Measurements from ENCODE around the gene ACTR1B.
"Not testable (repeated sequence)": the region's sequence is repeated elsewhere in the genome, so short reads cannot be mapped to it uniquely, and the experiment has no call there.

ACTR1B gene

GRCh38 chr2:97673182-97673914 is 9.5 kb upstream of the ACTR1B start:
- Mint-ChIP-seq H3K36me3 (peaks cover 2% of the 10 kb centered on the region in 2 donors), H3K27ac (peak overlapping the region; percentile 93), H3K9me3 (no peaks in the 10 kb centered on the region), H3K4me3 (peak overlapping the region; percentile 22 to 47), H3K4me1 (peaks cover 18 to 19% of the 10 kb centered on the region in 2 donors), H3K27me3 (no peaks in the 10 kb centered on the region)
- no peak for DNase-seq
- peak; percentile 48 to 49 for ATAC-seq (replicated peaks)

DNA sequence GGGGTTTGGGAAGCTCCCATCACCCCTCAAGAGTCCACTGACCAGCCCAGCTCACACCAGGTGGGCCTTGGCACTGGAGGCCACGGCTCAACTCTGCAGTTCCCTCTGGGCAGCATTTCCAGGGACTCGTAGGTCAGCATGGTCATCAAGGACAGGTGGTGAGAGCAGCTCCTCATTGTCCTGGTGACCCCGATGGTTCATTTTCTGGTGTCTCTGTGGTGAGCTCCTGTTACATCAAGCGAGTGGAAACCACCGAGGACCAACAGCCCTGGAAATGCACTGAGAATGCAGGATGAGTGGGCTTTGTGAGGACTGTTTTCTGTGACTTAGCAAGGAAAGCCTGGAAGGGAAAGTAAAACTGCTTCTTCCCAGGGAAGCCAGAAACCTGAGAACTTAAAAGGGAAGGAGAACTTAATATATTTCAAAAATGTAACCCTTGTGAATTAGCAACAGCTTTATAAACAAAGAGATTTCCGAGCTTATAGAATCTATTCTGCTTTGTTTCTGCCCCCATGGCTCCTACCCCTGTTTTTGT is 8.8 kb upstream of the ACTR1B start:
- not testable (repeated sequence) for ATAC-seq (replicated peaks); H3K9me3 Mint-ChIP-seq; H3K36me3 Mint-ChIP-seq; H3K27me3 Mint-ChIP-seq; DNase-seq; H3K4me3 Mint-ChIP-seq
- H3K4me1 Mint-ChIP-seq, result peaks cover 18 to 19% of the 10 kb centered on the region in 2 donors
- H3K27ac Mint-ChIP-seq, result peak overlapping the region; percentile 69

DNA sequence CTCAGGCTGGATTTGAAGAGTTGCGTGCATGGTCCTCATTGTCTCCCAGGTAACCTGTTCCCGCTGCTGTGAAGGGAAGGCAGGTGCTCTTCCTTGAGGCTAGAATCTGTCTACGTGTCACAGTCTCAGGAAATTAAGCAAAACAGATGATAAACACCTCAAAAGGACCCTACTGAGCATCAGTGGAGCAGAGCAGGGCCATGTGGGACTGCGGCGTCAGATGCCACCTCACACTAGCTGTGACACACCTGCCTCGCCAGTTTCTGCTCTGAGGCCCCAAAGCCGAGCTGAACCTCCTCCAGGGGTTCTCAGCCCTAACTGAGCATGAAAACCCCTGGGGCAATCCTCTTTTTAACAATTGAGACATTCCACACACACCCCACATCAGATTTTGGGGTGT is 7.7 kb upstream of the ACTR1B start:
- H3K27me3 Mint-ChIP-seq, result no peaks in the 10 kb centered on the region
- H3K4me1 Mint-ChIP-seq, result peaks cover 18 to 19% of the 10 kb centered on the region in 2 donors
- H3K36me3 Mint-ChIP-seq, result peaks cover 2 to 11% of the 10 kb centered on the region in 2 donors
- no peak overlapping the region for H3K4me3 Mint-ChIP-seq
- DNase-seq (no peak), ATAC-seq (replicated peaks) (no peak)
- H3K9me3 Mint-ChIP-seq, result no peaks in the 10 kb centered on the region
- H3K27ac Mint-ChIP-seq, result no peak overlapping the region

DNA sequence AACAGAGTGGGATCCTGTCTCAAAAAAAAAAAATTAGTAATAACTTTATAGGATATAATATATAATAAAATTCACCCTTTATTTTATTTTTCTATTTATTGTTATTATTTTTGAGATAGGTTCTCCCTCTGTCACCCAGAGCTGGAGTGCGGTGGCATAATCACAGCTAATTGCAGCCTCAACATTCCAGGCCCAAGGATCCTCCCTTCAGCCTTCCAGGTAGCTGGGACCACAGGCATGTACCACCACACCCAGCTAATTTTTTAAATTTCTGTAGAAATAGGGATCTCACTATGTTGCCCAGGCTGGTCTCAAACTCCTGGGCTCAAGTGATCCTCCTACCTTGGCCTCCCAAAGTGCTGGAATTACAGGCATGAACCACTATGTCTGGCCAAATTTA is 6.6 kb upstream of the ACTR1B start:
- H3K4me3 Mint-ChIP-seq, result no peak overlapping the region
- no peak for ATAC-seq (replicated peaks)
- no peak overlapping the region for H3K27ac Mint-ChIP-seq
- peaks cover 2 to 11% of the 10 kb centered on the region in 2 donors for H3K36me3 Mint-ChIP-seq
- DNase-seq, result no peak
- peaks cover 18 to 19% of the 10 kb centered on the region in 2 donors for H3K4me1 Mint-ChIP-seq
- H3K27me3 Mint-ChIP-seq, result no peaks in the 10 kb centered on the region
- no peaks in the 10 kb centered on the region for H3K9me3 Mint-ChIP-seq

GRCh38 chr2:97669448-97669847 is 5.6 kb upstream of the ACTR1B start, which contains the start of gene C2orf92:
Gene C2orf92 (plus strand): TSS chr2:97669713. CDS start chr2:97669789, 76 bp downstream.
- Mint-ChIP-seq H3K9me3 (no peaks in the 10 kb centered on the region), H3K27me3 (no peaks in the 10 kb centered on the region), H3K36me3 (peaks cover 2 to 11% of the 10 kb centered on the region in 2 donors), H3K4me3 (peak within 1 kb of the TSS in 1 of 2 donors; percentile 22), H3K4me1 (peaks cover 12 to 14% of the 10 kb centered on the region in 2 donors), H3K27ac (peak within 1 kb of the TSS; percentile 31)
- DNase-seq (no peak), ATAC-seq (replicated peaks) (no peak)

GRCh38 chr2:97664636-97664970 is 759 bp upstream of the ACTR1B start:
- Mint-ChIP-seq H3K27ac (peak overlapping the region; percentile 93), H3K27me3 (no peaks in the 10 kb centered on the region), H3K4me3 (peak overlapping the region; percentile 86 to 88), H3K4me1 (peaks cover 22 to 29% of the 10 kb centered on the region in 2 donors), H3K9me3 (no peaks in the 10 kb centered on the region), H3K36me3 (peaks cover 9 to 23% of the 10 kb centered on the region in 2 donors)
- DNase-seq (no peak), ATAC-seq (replicated peaks) (no peak)

DNA sequence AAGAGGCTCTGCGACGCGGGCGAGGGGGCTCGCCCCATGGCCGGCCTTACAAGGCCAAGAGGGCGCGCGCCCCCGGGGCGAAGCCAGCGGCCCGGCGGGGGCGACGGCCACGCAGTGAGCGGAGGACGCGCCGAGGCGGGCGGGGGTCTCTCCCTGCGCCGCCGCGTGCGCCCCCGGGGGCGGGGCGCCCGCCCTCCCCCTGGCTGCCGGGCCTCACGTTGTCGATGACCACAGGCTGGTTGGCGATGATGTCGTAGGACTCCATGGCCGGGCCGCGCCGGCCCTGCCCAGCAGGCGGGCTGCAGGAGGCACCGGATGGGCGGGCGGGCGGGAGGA is 250 bp downstream of the ACTR1B start:
- no peak for DNase-seq
- ATAC-seq (replicated peaks), result no peak
- Mint-ChIP-seq H3K9me3 (no peaks in the 10 kb centered on the region), H3K27me3 (no peaks in the 10 kb centered on the region), H3K36me3 (peaks cover 12 to 26% of the 10 kb centered on the region in 2 donors), H3K4me1 (peaks cover 22 to 29% of the 10 kb centered on the region in 2 donors), H3K4me3 (peak overlapping the region; percentile 88 to 94), H3K27ac (peak overlapping the region; percentile 98)

- Mint-ChIP-seq H3K27me3 (no peaks in the 10 kb centered on the region), H3K27ac (peak overlapping the region; percentile 98), H3K9me3 (no peaks in the 10 kb centered on the region), H3K4me3 (peak overlapping the region; percentile 88 to 94), H3K36me3 (peaks cover 18 to 27% of the 10 kb centered on the region in 2 donors), H3K4me1 (peaks cover 22 to 29% of the 10 kb centered on the region in 2 donors)
- DNase-seq, result peak; percentile 77
- peak; percentile 63 to 69 for ATAC-seq (replicated peaks)
These were observed 784 bp downstream of the ACTR1B start for GRCh38 chr2:97662895-97663625.

- Mint-ChIP-seq H3K4me1 (peaks cover 22 to 31% of the 10 kb centered on the region in 2 donors), H3K27me3 (no peaks in the 10 kb centered on the region), H3K36me3 (peaks cover 23 to 28% of the 10 kb centered on the region in 2 donors), H3K27ac (peak overlapping the region; percentile 98), H3K4me3 (peak overlapping the region; percentile 88 to 94), H3K9me3 (no peaks in the 10 kb centered on the region)
- no peak for ATAC-seq (replicated peaks)
- DNase-seq, result no peak
These were observed 1.4 kb downstream of the ACTR1B start for GRCh38 chr2:97662386-97662894.

DNA sequence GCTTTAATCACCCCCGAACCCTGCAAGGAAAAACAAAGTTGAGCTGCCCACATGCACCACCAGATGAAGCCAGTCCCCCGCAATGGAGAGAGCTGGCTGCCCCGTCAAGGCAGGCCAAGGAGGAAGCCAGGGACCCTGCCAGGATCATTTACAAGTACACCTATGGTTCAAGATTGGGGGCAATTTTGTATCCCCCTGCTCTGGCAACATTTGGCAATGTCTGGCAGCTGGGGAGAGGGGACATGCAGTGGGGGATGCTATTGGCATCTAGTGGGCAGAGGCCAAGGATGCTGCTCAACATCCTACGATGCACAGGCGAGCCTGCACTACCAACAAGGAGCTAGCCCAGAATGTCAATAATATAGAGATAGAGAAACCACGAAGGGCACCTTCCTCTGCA is 1.9 kb downstream of the ACTR1B start:
- DNase-seq (no peak), ATAC-seq (replicated peaks) (no peak)
- H3K4me1 Mint-ChIP-seq, result peaks cover 22 to 35% of the 10 kb centered on the region in 2 donors
- no peaks in the 10 kb centered on the region for H3K9me3 Mint-ChIP-seq
- peak overlapping the region; percentile 88 to 94 for H3K4me3 Mint-ChIP-seq
- peak overlapping the region; percentile 11 for H3K27ac Mint-ChIP-seq
- no peaks in the 10 kb centered on the region for H3K27me3 Mint-ChIP-seq
- H3K36me3 Mint-ChIP-seq, result peaks cover 25 to 32% of the 10 kb centered on the region in 2 donors

GRCh38 chr2:97660775-97661389 is 3.0 kb downstream of the ACTR1B start:
- Mint-ChIP-seq H3K4me3 (no peak overlapping the region), H3K4me1 (peaks cover 22 to 35% of the 10 kb centered on the region in 2 donors), H3K27me3 (no peaks in the 10 kb centered on the region), H3K9me3 (no peaks in the 10 kb centered on the region), H3K27ac (no peak overlapping the region), H3K36me3 (peaks cover 27 to 35% of the 10 kb centered on the region in 2 donors)
- ATAC-seq (replicated peaks), result no peak
- DNase-seq, result no peak

DNA sequence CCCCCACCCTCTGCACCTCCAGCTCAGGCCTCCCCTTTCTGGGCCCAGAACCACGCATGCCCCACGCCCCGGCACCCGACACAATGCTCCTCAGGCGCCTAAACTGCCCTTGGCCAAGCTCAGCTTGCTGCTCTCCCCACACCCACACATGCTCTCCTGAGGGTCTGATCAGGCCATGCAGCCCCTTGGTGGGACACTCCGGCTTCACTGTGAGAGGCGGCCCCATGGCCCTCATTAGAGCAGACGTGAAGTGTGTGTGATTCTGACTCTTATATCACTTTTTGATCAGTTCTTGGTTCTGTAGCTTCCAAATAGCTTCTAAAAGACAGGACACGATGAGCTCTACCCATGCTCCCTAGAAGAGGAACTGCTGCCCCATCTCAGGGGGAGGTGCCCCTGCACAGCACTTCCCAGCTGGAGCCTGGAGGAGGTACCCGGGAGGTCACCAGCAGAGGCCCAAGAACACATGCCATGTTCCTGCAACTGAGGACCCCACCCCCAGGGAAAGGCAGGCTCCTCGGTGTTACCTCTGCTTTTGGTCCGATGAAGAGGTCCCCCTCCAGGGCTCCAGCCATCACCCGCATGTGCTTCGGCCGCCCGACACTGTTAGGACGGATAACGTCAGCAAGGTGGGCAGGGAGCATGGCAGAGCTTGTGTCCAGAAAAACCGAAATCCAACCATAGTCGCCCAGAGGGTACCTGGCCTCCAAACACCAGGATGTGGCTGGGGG is 3.6 kb downstream of the ACTR1B start:
- H3K27me3 Mint-ChIP-seq, result no peaks in the 10 kb centered on the region
- ATAC-seq (replicated peaks) (no peak), DNase-seq (no peak)
- no peak overlapping the region for H3K27ac Mint-ChIP-seq
- no peak overlapping the region for H3K4me3 Mint-ChIP-seq
- H3K4me1 Mint-ChIP-seq, result peaks cover 23 to 35% of the 10 kb centered on the region in 2 donors
- H3K36me3 Mint-ChIP-seq, result peaks cover 30 to 40% of the 10 kb centered on the region in 2 donors
- H3K9me3 Mint-ChIP-seq, result no peaks in the 10 kb centered on the region

DNA sequence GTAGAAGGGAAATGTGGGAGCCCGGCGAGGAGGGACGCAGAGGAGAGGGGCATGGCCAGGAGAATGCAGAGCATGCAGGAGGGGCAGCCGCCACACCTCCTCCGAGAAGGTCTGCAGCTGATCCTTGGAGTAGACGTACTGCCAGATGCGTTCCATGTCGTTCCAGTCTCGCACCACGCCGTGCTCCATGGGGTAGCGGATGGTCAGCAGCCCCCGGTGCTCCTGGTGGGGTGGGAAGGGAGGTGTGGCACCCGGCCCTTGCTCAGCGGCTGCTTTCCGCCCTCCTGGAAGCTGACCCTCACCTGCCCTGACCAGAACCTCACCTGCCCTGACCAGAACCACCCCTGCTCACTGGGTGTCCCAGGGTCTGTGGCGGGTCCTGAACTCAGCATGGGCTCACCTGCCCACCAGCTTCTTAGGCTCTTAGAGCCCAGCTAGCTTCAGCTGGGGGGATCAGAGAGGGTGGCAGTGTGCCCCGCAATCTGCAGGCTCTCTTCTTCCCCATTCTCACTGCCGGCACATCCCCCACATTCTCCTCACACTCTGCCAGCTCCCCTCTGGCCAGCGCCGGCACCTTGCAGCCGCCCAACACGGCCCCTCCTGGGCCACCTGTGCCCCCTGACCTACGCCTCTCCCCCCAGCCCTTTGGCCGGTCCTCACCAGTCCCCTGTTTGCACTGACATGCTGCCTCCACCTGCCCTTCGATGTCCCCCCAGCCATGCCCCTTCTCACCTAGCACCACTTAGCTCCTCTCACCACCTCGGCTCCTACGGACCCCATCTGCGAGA is 4.4 kb downstream of the ACTR1B start:
- Mint-ChIP-seq H3K36me3 (peaks cover 37 to 48% of the 10 kb centered on the region in 2 donors), H3K9me3 (peaks cover 0 to 2% of the 10 kb centered on the region in 2 donors), H3K27me3 (no peaks in the 10 kb centered on the region), H3K4me3 (no peak overlapping the region), H3K4me1 (peaks cover 28 to 35% of the 10 kb centered on the region in 2 donors), H3K27ac (no peak overlapping the region)
- DNase-seq (no peak), ATAC-seq (replicated peaks) (no peak)
